ENCODE data around the gene TTLL11.
"Not testable (repeated sequence)": the region's sequence is repeated elsewhere in the genome, so short reads cannot be mapped to it uniquely, and the experiment has no call there.

TTLL11 gene

DNA sequence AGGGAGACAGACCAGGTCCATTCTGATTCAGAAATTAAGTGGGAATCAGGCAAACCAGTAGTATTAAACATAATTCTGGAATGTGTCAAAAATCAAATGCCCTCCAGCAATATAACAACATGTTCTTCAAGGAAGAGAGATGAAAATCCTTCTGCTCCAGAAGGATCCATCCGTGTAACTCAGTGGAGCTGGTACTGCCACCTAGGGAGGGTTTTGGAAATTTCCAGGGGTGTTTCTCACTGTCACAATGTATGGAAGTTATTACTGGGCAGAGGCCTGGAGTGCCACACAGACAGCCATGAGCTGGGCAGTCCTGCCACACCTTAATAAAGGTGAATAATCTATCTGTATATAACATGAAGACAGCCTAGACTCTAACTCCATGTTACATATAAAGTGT is 87.5 kb downstream of the TTLL11 start:
- peak; percentile 42 for DNase-seq (ENCODE audit: low spot score)

DNA sequence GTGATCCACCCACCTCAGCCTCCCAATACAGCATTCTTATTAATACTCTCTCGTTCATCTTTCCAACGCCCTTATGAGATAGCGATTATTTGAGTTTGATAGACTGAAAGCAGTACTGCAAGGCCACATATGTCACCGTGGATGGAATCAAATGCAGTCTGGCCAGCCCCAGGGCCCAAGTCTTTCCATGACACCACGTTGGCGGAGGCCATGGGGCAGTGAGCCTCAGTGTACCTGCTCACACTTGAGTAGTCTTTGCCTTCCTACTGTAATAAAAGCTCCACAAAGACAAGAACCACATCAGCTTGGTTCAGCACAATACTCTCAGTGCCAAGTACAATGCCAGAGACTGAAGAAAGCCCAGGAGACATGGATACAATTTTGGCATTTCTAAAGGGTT is 88.5 kb downstream of the TTLL11 start:
- no peak for DNase-seq (ENCODE audit: low spot score)

DNA sequence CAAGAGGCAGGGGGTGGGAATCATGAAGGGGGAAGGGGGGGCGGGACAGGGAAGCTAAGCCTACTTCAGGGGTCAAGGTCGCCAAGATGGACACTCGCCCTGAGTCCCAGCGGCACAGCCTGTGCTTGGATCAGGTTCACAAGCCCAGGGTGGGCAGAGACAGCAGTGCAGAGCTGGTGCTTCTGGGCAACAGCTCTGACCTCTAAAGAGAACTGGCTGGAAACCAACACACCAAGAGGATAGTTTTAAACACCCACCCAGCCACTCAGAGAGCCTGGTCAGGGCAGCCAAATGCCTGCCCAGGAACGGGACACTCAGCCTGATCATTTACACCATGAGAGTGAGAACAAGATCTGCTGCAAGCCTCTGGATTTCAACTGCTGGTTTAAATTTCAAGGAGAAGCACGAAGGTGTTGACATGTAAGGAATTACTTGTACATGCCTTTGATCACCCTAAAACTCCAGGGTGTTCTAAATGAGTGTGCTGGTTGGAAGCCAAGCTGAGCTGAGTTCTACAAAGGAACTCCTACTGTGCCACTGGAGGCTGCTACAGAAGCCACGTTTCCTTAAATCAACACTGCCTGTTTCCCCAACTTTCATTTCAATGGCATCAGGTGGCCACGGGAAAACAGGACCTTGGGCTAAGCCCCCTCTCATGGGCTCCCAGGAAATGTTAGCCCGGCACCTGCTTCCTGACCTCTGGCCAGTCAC is 91.5 kb downstream of the TTLL11 start:
- no peak for DNase-seq (ENCODE audit: low spot score)

DNA sequence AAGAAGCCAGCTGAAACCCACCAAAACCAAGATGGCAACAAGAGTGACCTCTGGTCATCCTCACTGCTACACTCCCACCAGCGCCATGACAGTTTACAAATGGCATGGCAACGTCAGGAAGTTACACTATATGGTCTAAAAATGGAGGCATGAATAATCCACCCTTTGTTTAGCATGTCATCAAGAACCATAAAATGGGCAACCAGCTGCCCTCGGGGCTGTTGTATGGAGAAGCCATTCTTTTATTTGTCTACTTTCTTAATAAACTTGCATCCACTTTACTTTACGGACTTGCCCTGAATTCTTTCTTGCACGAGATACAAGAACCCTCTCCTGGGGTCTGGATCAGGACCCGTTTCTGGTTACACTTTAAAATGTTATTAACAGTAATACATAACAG is 92.6 kb downstream of the TTLL11 start:
- not testable (repeated sequence) for DNase-seq (ENCODE audit: low spot score)

DNA sequence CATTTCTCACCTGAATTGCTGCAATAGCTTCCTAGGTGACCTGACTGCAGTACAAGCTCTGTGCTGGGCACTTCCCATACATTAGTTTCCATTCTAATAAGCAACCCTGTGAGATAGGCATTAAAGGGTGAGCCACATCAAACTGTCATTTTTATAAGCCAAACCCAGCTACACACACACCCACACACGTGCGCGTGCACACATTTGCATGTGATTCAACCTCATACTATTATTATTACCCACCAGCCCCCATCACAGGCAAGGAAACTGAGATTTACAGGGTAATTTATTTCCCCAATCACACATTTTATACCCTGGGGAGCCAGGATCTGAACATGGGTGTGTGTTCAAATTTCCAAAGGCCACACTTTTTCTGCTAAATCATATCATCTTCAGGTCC is 93.6 kb downstream of the TTLL11 start:
- no peak for DNase-seq (ENCODE audit: low spot score)

DNA sequence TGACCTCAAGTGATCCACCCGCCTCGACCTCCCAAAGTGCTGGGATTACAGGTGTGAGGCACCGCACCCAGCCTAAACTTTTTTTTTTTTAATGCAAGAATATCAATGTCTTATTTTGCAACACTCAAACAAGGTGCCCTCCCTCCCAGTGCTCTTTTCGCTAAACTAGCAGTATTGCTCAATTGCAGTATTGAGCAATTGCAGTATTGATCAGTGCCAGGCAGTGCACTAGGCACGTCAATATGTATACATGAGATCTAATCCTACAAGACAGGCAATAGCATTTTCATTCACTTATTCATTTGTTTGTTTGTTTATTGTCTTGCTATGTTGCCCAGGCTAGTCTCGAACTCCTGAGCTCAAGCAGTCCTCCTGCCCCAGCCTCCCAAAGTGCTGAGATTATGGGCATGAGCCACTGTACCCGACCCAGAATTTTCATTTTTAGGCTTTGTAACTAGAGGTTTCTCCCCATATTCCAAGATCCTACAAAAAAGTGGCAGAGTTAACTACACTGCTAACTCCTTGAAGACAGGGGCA is 94.5 kb downstream of the TTLL11 start:
- DNase-seq (ENCODE audit: low spot score), result no peak

DNA sequence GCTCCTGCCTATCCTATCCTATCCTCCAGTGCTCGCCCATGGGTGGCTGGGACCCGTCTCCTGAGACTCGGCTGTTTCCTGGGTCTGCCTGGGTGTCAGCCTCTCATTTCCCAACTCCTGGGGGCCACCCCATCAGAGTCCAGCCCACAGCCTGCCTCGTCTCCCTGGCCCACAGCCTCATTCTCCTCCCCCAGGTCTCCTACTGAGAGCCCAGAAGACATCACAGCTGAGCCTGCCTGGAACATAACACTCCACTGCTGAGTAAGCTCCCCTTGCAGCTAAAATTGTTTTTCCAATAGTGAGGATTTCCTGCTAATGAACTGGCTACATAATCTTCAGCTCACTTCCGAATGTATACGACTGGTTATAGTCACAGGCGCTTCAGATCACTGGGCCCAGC is 95.3 kb downstream of the TTLL11 start:
- DNase-seq (ENCODE audit: low spot score), result no peak

DNA sequence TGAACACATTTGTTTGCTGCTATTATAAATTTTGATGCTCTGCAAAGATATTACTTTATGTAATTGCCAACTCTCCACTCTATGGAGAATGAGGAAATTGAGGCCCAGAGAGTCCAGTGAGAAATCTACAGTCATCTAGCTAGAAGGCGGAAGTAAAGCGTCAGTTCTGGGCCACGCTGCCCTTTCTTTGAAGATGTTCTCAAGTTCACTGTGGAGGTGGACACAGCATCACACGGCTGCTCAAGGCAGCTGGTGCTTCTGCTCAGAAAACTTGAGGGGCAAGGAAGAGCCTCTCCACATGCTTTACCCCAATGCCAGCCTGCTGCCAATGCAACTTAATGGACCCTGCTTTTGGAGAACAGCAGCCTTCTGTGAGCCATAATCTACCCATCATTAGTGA is 96.3 kb downstream of the TTLL11 start:
- no peak for DNase-seq (ENCODE audit: low spot score)

DNA sequence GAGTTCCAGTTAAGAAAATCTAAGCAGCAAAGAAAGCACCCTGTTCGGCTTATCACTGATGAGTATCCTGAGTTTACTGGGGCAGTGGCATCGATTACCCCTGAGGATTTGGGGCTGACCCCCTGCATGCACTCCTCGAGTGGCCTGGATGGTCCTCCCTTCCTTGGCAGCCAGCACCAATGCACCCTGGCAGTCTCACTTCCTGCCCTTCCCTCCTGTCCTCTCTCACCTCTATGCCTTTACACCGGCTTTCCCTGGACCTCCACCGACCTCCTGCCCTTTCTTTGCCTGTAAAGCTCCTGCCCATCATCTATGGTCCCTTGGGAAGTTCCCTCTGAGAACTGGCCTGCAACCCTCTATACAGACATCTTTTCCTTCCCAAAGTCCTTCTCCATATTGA is 97.1 kb downstream of the TTLL11 start:
- DNase-seq (ENCODE audit: low spot score), result no peak

DNA sequence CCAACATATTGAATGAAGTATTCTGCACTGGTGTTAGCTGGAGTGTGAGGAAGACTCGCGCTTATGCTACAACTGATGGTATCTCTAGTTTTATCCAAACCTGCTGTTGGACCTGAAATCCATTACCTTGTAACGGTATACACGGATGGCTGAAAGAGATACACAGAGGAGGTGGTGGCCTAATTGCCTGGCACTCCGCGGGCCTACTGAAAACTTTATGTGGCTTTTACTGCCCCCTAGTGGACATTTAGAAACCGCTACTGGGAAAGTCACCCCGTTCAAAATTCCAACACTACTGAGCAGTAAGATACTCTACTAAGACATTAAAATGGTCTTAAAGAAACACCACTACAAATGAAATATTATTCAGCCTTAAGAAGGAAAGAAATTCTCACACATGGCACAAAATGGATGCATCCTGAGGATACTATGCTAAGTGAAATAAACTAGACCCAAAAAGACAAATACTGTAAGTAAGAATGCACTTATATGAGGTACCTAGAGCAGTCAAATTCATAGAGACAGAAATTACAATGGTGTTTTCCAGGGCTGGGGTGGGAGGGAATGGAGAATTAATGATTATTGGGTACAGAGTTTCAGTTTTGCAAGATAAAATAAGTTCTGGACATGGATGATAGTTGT is 100.4 kb downstream of the TTLL11 start:
- DNase-seq (ENCODE audit: low spot score), result peak; percentile 70

DNA sequence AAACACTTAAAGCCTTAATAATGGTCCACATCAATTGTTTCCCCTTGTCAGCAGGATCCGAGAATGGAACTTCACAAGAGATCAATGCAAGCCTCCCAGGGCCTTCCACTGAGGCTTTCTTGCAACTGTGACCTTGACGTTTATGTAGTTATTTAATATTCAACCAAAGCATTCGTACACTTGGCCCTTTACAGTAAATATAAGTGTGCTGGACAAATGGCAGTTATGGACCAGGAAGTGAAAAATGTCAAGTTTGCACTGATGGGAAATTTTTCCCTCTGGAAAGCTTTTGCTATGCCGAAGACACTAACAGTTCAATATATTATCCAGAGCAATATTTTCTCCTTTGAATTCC is 101.8 kb downstream of the TTLL11 start:
- DNase-seq (ENCODE audit: low spot score), result no peak

DNA sequence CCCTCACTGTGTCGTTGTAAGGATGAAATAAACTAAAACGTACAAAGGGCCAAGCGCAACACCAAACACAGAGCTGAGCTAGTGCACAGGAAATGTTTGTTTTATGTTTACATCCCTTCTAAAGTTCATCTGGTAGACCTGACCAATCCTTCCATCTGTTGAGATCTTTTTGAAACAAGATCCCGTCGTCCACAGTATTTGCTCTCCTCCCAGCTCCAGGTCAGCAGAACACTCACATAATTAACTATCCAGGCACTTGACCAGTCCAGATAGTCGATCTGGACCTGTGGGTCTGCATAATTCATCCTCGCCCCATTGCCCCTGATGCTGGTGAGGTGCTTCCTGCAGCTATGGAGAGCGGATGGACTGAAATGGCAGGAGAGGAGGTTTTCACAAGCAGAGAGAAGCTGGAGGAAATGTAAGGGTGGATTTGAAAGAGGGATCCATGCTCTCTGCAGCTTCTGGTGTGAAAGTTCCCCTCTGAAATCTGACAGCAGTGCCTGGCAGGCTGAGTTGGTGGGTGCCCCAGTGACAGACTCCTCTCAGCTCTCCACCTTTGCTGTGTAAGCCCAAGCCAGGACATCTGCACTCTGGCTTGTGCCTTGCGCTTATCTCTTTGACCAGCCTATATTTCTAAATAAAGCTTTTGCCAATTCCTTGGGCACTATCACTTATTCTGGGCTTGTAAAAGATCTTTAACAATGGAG is 102.4 kb downstream of the TTLL11 start:
- no peak for DNase-seq (ENCODE audit: low spot score)

DNA sequence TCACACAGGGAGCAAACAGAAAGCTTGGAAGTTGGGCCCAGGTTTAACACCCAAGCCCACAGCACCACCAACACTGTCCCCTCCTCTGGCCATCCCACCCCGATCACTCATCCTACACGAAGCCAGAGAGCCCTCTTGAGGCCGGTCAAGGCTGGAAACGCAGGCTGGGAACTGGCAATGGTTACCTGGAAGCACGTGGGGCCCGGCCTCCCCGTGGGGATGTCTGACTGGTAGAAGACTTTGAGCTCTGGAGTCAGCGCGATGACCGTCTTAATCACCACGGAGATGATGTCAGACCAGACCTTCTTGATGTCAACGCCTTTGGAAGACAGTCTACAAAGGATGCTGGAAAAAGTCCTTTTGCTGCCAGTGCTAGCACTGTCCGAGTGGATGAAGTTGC is 104.1 kb downstream of the TTLL11 start:
- DNase-seq (ENCODE audit: low spot score), result no peak

DNA sequence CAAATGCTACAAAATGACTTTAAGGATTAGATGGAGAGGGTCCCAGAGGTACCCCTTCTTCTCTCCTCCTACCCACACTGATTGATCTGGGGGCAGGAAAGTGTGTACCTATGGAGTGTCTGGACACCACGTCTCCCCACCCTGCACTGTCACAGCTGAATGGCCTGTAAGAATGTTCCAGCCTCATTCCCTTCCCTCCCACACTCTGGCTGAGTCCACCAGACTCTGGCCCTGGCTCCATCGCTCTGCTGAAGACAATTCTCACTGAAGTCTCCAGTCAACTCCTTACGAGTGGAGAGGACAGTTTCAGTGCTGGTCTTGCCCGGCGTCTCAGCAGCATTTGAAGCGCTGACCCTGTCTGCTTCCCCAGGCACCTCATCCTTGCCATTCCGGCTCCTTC is 105.8 kb downstream of the TTLL11 start:
- no peak for DNase-seq (ENCODE audit: low spot score)

DNA sequence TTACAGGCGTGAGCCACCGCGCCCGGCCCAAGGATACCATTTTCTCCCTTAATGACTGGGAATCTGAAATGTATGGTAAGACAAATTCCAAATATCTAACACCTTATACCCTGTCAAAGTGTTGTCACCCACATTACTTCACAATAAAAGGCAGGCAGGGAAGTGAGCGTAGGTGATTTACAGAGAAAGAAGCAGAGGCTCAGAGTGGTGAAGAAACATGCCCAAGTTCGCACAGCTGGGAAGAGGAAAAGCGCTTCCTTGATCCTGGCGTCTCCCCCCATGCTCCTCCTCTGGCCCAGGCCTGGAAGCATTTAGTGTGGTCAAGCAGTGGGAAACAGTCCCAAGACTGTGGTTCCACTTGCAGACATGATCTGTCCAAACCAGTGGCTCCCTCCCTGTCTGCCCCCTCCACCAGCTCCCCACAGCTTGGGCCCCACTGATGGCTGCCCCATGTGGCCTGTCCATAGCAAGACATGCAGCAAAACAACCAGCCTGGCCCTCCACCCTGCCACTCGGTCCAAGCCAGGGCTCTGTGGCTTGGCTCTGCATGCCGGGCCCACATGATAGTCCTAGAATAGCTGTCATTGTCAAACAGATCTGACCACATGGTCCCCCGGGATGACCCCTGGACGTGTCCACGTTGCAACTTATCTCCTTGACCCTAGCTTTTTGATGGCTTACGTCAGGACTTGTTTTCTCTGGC is 107.2 kb downstream of the TTLL11 start:
- DNase-seq (ENCODE audit: low spot score), result peak; percentile 30

DNA sequence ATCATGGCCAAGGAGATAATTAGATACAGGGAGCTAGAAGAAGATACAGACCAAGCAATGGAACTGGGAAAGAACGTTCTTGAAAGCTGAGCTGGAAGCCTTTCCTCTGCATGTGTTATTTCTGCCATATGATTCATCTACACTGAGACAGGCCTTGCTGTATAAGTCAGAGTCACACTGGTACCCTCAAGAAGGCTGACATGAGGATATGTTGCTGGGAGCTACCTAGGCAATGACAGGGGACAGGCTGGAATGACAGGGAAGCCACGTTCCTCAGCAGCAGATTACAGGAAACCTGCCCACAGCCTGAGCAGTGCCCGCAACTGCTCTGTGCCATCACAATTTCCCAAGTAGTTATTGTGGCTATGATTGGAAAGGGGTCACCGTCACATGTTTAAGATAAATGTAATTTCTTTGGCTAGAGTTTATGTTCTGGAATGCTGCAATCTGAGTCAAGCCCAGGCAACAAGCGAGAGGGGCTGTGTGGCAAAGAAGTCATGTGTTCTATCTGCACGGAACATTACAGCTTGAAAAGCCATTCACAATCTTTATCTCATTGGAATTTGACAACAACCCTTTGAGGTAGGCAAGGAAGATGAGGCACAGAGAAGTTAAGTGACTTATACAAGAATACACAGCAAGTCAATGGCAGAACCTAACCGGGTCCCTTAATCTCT is 108.2 kb downstream of the TTLL11 start:
- DNase-seq (ENCODE audit: low spot score), result peak; percentile 60

DNA sequence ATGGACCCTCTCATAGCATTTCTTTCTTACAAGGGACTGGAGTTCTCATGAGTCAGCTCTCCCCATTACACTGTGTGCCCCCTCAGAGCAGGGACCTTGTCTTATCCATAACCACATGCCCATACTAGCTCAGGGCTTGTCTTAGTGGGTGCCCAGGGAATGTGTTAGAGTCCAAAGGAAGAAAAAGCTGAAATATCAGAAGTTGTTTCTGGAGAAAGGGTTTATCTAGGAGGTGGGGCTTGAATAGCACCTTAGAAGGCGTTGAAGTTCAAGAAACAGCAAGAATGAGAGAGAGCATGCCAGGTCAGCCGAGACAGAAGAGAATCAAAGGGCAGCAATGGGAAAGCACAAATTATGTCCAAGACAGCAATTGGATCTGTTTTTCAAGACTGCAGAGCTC is 109.4 kb downstream of the TTLL11 start:
- DNase-seq (ENCODE audit: low spot score), result no peak

DNA sequence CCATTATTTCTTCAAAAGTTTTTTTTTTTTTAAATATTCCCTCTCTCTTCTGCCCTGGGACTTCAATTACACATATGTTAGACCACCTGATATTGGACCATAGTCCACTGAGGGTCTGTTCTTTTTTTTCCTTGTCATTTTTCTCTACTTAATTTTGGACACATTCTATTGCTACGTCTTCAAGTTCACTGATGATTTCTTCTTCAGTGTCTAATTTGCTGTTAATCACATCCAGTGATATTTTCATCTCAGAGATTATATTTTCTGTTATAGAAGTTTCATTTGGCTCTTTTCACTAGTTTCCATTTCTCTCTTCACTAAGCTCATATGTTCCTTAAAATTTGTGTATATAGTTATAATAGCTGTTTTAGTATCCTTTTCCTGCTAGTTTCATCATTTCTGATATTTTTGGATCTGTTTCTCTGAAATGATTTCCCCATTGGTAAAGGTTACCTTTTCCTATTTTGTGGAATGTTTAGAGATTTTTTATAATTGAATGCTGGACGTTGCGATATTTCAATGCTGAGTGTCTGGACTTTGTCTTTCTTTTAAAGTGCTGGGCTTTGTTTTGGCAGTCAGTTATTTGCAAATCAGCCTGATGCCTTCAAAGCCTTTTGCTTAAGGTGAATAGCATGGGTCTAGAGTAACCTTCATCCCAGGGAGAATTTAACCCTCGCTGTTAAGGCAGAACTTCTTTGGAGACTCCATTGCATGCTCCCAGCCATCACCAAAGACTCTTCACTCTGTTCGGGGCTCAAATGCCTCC is 111.8 kb downstream of the TTLL11 start:
- DNase-seq (ENCODE audit: low spot score), result no peak

DNA sequence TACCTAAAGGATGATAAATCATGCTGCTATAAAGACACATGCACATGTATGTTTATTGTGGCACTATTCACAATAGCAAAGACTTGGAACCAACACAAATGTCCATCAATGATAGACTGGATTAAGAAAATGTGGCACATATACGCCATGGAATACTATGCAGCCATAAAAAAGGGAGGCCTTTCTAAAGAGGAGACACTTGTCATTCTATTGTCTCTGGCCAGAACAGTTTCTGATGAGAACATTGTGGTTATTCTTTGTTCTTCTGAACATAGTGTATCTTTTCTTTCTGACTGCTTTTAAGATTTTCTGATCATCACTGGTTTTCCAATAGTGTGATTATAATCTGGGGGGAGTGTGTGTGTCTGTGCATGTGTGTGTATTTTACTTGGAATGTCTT is 112.4 kb downstream of the TTLL11 start:
- DNase-seq (ENCODE audit: low spot score), result not testable (repeated sequence)

DNA sequence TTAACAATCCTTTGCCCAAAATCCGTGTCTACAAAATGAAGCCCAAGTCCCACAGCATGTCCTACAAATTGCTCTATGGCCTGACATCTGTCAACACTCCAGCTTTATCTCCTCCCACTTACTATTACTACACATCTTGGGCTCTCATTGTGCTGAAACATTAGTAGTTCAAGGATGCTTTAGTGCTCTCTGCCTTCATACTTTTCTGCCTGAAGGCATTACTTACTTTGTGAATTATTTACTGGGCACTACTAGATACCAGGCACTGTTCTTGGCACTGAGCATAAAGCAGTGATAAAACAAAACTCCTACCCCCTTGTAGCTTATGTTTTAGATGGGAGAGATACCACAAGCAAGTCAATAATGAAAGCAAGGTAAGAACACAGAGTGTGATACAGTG is 113.4 kb downstream of the TTLL11 start:
- no peak for DNase-seq (ENCODE audit: low spot score)

DNA sequence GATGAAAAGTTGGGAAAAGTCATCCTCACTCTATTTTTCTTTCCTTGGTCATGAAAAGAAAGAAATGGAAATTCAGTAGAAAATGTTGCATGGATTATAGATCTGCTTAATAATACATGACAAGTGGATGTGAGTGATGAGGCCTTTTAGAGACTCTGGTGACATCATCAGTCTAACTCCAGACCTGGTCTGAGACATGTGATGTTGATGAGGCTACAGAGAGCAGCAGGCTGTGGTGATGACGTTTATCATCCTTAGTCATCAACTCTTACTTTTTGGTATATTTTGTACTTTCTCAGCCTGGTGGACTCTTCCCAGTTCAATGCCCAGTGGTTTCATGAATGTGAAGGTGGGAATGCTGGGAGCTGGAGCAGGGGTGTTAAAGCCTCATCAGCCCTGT is 116.4 kb downstream of the TTLL11 start:
- peak; percentile 73 for DNase-seq (ENCODE audit: low spot score)

Measured in AG08396 (cell line).